Liver (tissue), 9 donors: ENCODE results near the gene DNMT3A. TPM values are rescaled to one million over a fixed set of nuclear protein-coding genes. Genes with fewer than 3 reads are reported as not detected.

Experiments
- DNase-seq: peaks from one replicate; pipeline ENCODE4 v3.0.0-alpha.2; 2017; ENCODE audit warnings: low spot score
- H3K27ac ChIP-seq, 2 donors: one replicate each; pipeline ENCODE4 v1.7.0; 2013; ENCODE audit warnings: inconsistent platforms in 2 of 2, low read length in 2 of 2, control low read depth in 1 of 2, low read depth in 1 of 2, mild to moderate bottlenecking in 1 of 2
- H3K27me3 ChIP-seq, 4 donors: one replicate each; pipeline versions ENCODE4 v1.6.1 to v1.7.0; 2013; ENCODE audit warnings: low read length in 3 of 4, inconsistent platforms in 1 of 4, mild to moderate bottlenecking in 1 of 4, moderate library complexity in 1 of 4; ENCODE audit not compliant: control insufficient read depth in 4 of 4, insufficient read depth in 4 of 4
- H3K36me3 ChIP-seq, 4 donors: one replicate each; pipeline versions ENCODE4 v1.6.1 to v1.7.0; 2013; ENCODE audit warnings: low read length in 3 of 4, mild to moderate bottlenecking in 3 of 4, low read depth in 1 of 4, moderate library complexity in 1 of 4; ENCODE audit not compliant: control insufficient read depth in 4 of 4, insufficient read depth in 3 of 4
- H3K4me1 ChIP-seq, 4 donors: one replicate each; pipeline versions ENCODE4 v1.6.1 to v1.7.0; 2013; ENCODE audit warnings: low read length in 3 of 4, mild to moderate bottlenecking in 3 of 4, moderate library complexity in 1 of 4; ENCODE audit not compliant: control insufficient read depth in 4 of 4, insufficient read depth in 4 of 4
- H3K4me3 ChIP-seq, 3 donors: one replicate each; pipeline versions ENCODE4 v1.6.1 to v1.7.0; 2013; ENCODE audit warnings: low read length in 3 of 3, control low read depth in 1 of 3, low read depth in 1 of 3, mild to moderate bottlenecking in 1 of 3
- H3K9ac ChIP-seq, 2 donors: one replicate each; pipeline ENCODE4 v1.7.0; 2013; ENCODE audit warnings: low read length in 2 of 2, mild to moderate bottlenecking in 2 of 2, moderate library complexity in 2 of 2, control low read depth in 1 of 2, low read depth in 1 of 2
- H3K9me3 ChIP-seq, 4 donors: one replicate each; pipeline versions ENCODE4 v1.6.1 to v1.7.0; 2013; ENCODE audit warnings: low read length in 3 of 4; ENCODE audit not compliant: control insufficient read depth in 4 of 4
- EGR1 ChIP-seq, 2 donors: IDR thresholded peaks; 2 replicates each; pipeline ENCODE4 v1.6.1; 2016 to 2018; ENCODE audit warnings: antibody characterized with exemption in 2 of 2, low read depth in 2 of 2
- FOXA1 ChIP-seq: IDR thresholded peaks from 2 replicates; pipeline ENCODE4 v1.6.1; 2016; ENCODE audit warnings: antibody characterized with exemption
- GABPA ChIP-seq, 2 donors: IDR thresholded peaks in 1 of 2; conservative IDR thresholded peaks in 1 of 2; 2 replicates each; pipeline ENCODE4 v1.6.1; 2016; ENCODE audit warnings: antibody characterized with exemption in 2 of 2, mild to moderate bottlenecking in 1 of 2, moderate library complexity in 1 of 2
- HNF4G ChIP-seq: IDR thresholded peaks from 2 replicates; pipeline ENCODE4 v1.6.1; 2016; ENCODE audit warnings: antibody characterized with exemption
- JUND ChIP-seq, 2 donors: IDR thresholded peaks; 2 replicates each; pipeline ENCODE4 v1.6.1; 2016; ENCODE audit warnings: antibody characterized with exemption in 2 of 2
- NR2F2 ChIP-seq: IDR thresholded peaks from 2 replicates; pipeline ENCODE4 v1.6.1; 2016; ENCODE audit warnings: antibody characterized with exemption
- RAD21 ChIP-seq, 2 donors: IDR thresholded peaks; 2 replicates each; pipeline ENCODE4 v1.6.1; 2016; ENCODE audit warnings: antibody characterized with exemption in 2 of 2, mild to moderate bottlenecking in 2 of 2
- RXRA ChIP-seq, 2 donors: IDR thresholded peaks; 2 replicates each; pipeline ENCODE4 v1.6.1; 2017 to 2018; ENCODE audit warnings: antibody characterized with exemption in 2 of 2, mild to moderate bottlenecking in 1 of 2
- YY1 ChIP-seq: IDR thresholded peaks from 2 replicates; pipeline ENCODE4 v1.6.1; 2016; ENCODE audit warnings: antibody characterized with exemption, mild to moderate bottlenecking
- WGBS: extraction: QIAGEN DNeasy Blood & Tissue Kit; methylation state at CpG from one replicate; pipeline ENCODE4 v1.1.7; 2013; 5-methylcytosine and 5-hydroxymethylcytosine counted together
- polyA plus RNA-seq, 2 donors: library from polyadenylated mRNA; stranded (reverse) in 1 of 2; unstranded in 1 of 2; fragments of 200-250 nt in 1 of 2; fragments of >200 nt in 1 of 2; fragmentation: Nextera tagmentation in 1 of 2; extraction: Ambion mirVana in 1 of 2; gene quantifications; one replicate each; pipeline versions ENCODE4 v1.2.1 to v1.2.3, GENCODE V29; 2013 to 2015
- total RNA-seq, 2 donors: library from RNA; depleted of rRNA; stranded (reverse); fragments of >200 nt; gene quantifications; one replicate each; pipeline ENCODE4 v1.2.3, GENCODE V29; 2014
- TF ChIP-seq, protein P1 (sequence below): IDR thresholded peaks from 2 replicates; pipeline ENCODE4 v1.6.1; 2016; ENCODE audit warnings: antibody characterized with exemption, mild to moderate bottlenecking
- donor health status: healthy.
- donor health status: healthy.
- donor health status: healthy.
- donor health status: healthy.
- donor health status: healthy.

DNMT3A gene
- total and polyA plus RNA-seq, 4 donors: 3.5 to 24.2 (median 8.1) TPM

DNA sequence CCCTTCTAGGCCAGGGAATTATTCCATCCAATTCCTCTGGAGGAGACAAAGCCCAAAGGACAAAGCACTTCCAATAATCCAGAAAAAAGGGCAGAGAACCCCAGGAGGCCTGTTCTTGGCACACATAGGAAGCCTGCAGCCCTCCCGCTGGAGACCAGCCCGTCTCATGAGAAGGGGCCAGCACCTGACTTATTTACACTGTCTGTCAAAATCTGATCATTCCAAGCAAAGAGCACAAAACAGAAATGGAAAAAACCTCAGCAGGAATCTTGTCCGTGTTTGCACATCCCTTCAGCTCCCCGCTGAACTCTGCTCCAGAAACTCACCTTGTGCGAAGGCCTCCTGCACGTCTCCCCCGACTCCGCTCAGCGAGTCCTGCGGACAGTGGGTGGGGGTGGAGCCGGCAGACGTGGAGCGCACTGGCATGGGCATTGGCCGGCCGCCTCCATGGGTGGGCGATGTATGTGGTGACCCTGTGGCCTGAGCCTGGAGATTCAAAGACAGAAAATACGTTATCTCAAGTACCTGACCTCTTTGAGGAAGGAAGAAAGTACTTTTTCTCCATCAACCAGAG lies 46.2 kb upstream of the DNMT3A start:
- TF ChIP-seq FOXA1: no peak
- H3K27ac ChIP-seq: no peak overlapping the region
- no peak overlapping the region for H3K9ac ChIP-seq
- WGBS: 94% methylated on average over 17 of the region's 17 CpGs
- H3K36me3 ChIP-seq: peaks cover 0 to 5% (median 1%) of the 10 kb centered on the region in 4 donors
- H3K27me3 ChIP-seq: no peaks in the 10 kb centered on the region
- H3K4me1 ChIP-seq: no peaks in the 10 kb centered on the region
- no peak for DNase-seq
- H3K9me3 ChIP-seq: no peaks in the 10 kb centered on the region
- no peak overlapping the region for H3K4me3 ChIP-seq

GRCh38 chr2:25386971-25387875 lies 45.5 kb upstream of the DNMT3A start:
- no peak overlapping the region for H3K4me3 ChIP-seq
- peaks cover 0 to 5% (median 1%) of the 10 kb centered on the region in 4 donors for H3K36me3 ChIP-seq
- 96% methylated on average over 19 of the region's 19 CpGs for WGBS
- TF ChIP-seq, protein P1, sequence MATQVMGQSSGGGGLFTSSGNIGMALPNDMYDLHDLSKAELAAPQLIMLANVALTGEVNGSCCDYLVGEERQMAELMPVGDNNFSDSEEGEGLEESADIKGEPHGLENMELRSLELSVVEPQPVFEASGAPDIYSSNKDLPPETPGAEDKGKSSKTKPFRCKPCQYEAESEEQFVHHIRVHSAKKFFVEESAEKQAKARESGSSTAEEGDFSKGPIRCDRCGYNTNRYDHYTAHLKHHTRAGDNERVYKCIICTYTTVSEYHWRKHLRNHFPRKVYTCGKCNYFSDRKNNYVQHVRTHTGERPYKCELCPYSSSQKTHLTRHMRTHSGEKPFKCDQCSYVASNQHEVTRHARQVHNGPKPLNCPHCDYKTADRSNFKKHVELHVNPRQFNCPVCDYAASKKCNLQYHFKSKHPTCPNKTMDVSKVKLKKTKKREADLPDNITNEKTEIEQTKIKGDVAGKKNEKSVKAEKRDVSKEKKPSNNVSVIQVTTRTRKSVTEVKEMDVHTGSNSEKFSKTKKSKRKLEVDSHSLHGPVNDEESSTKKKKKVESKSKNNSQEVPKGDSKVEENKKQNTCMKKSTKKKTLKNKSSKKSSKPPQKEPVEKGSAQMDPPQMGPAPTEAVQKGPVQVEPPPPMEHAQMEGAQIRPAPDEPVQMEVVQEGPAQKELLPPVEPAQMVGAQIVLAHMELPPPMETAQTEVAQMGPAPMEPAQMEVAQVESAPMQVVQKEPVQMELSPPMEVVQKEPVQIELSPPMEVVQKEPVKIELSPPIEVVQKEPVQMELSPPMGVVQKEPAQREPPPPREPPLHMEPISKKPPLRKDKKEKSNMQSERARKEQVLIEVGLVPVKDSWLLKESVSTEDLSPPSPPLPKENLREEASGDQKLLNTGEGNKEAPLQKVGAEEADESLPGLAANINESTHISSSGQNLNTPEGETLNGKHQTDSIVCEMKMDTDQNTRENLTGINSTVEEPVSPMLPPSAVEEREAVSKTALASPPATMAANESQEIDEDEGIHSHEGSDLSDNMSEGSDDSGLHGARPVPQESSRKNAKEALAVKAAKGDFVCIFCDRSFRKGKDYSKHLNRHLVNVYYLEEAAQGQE: no peak
- TF ChIP-seq NR2F2: no peak
- no peak for TF ChIP-seq GABPA (IDR thresholded peaks at IDR 0.05 in 1 of 2, conservative IDR thresholded peaks at IDR 0.05 in 1 of 2)
- no peak for TF ChIP-seq HNF4G
- TF ChIP-seq YY1: no peak
- no peak for TF ChIP-seq RXRA (IDR thresholded peaks at IDR 0.05)
- no peak for DNase-seq
- no peaks in the 10 kb centered on the region for H3K27me3 ChIP-seq
- no peak overlapping the region for H3K9ac ChIP-seq
- no peak overlapping the region for H3K27ac ChIP-seq
- no peaks in the 10 kb centered on the region for H3K9me3 ChIP-seq
- no peaks in the 10 kb centered on the region for H3K4me1 ChIP-seq

DNA sequence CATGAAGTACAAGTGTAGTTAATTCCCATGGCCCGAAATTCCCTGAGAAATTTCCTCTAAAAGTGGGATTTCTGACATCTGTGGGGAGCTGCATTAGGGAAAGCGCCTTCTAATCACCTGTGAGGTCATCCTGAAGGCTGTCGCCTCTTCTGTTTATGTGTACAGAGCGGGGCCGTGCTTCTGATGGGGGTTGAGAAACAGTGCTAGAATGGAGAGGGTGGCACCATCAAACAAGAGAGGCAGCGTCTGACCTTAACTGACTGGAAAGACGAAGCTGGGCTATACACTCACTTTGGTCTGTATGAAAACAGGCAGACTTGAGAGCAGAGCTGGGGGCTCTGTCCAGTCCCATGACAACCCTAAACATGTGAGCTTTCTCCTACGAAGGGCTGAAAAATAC lies 44.2 kb upstream of the DNMT3A start:
- DNase-seq: no peak
- 97% methylated on average over 8 of the region's 8 CpGs for WGBS
- H3K4me3 ChIP-seq: no peak overlapping the region
- TF ChIP-seq NR2F2 (no peak), JUND (IDR thresholded peaks at IDR 0.05) (no peak), HNF4G (no peak), YY1 (no peak), GABPA (IDR thresholded peaks at IDR 0.05 in 1 of 2, conservative IDR thresholded peaks at IDR 0.05 in 1 of 2) (no peak), EGR1 (IDR thresholded peaks at IDR 0.05; ENCODE audit: low read depth in 2 of 2) (no peak), RAD21 (IDR thresholded peaks at IDR 0.05) (no peak), FOXA1 (no peak)
- H3K27me3 ChIP-seq: no peaks in the 10 kb centered on the region
- peaks cover 0 to 5% (median 1%) of the 10 kb centered on the region in 4 donors for H3K36me3 ChIP-seq
- H3K9me3 ChIP-seq: no peaks in the 10 kb centered on the region
- H3K9ac ChIP-seq: no peak overlapping the region
- no peaks in the 10 kb centered on the region for H3K4me1 ChIP-seq
- no peak overlapping the region for H3K27ac ChIP-seq
